ENCODE results near the gene RPP25L. TPM values are rescaled to one million over a fixed set of nuclear protein-coding genes. Genes with fewer than 3 reads are reported as not detected.

The RPP25L gene
- total and polyA plus RNA-seq, 10 of the 15 experiments (the other 5 are each of a cell fraction or from before 2014, with no cell fraction given), result 7.7 to 30.2 (median 16.8) TPM

GRCh38 chr9:34579808-34580163 is 32.1 kb downstream of the RPP25L start (continued):
- TF ChIP-seq IRF5 (IDR thresholded peaks at IDR 0.05; ENCODE audit: borderline replicate concordance) (no peak), KLF5 (IDR thresholded peaks at IDR 0.05; ENCODE audit: partially characterized antibody) (no peak), POLR2AphosphoS2 (IDR thresholded peaks at IDR 0.05; ENCODE audit: low read depth, low read length) (no peak), JUND (IDR thresholded peaks at IDR 0.05; ENCODE audit: low read depth, low read length) (no peak), ZNF274 (IDR thresholded peaks at IDR 0.05; ENCODE audit: insufficient read depth, insufficient read length) (no peak), GABPA (IDR thresholded peaks at IDR 0.05; ENCODE audit: low read depth) (no peak), POLR2A (IDR thresholded peaks at IDR 0.05; ENCODE audit: low read depth, low read length) (no peak), ZNF24 (IDR thresholded peaks at IDR 0.05) (no peak), ZNF217 (IDR thresholded peaks at IDR 0.05) (no peak), NR2F1 (conservative IDR thresholded peaks at IDR 0.05) (no peak), CHD1 (IDR thresholded peaks at IDR 0.05; ENCODE audit: low read depth, low read length) (no peak)

DNA sequence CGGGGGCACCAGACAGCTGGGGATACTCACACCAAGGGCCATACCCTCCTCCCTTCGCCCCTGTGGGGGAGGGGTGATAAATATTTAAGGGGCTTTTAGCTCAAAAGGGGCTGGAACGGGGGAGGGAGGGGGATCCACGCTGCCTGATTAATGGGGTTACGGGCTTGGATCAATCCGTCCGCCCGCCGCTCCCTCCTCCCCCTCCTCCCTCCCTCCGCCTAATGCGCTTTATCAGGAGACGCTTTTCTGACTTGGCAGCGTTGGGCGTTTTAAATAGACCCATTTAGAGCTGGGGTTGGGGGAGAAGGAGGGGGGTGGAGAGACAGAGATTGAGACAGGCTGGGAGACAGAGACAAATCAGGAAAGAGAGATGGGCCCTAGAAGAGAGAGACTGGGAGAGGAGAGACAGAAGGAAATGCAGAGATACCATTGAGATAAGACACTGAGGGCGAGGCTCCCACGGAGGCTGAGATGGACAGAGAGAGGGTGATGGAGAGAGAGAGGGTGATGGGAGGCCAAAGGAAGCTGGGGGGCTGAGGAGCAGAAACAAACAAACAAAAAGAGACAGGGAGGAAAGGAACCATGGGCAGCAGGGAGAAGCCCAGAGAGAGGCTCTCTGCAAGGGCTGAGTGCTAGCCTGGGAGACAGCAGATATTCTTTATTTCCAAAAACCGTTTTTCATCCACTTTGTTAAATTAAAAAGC is 32.6 kb downstream of the RPP25L start:
- no TSS peak for BruUV-seq (replicated peaks)
- ChIA-PET SMC1A (ENCODE audit: uncharacterized antibody, unreplicated experiment) (no interaction called here), RAD21 (ENCODE audit: unreplicated experiment) (no interaction called here), POLR2A (no interaction called here), CTCF (no interaction called here)
- 5% methylated on average over 11 of the region's 17 CpGs for WGBS (ENCODE audit: insufficient coverage, insufficient replicate concordance, low lambda C conversion rate, missing lambda C conversion rate)
- peaks cover 3% of the 10 kb centered on the region for H4K20me1 ChIP-seq (ENCODE audit: control insufficient read depth, insufficient read depth)
- H3K9me3 ChIP-seq (replicated peaks; ENCODE audit: control insufficient read depth, insufficient read depth, low read length), result no peaks in the 10 kb centered on the region
- intact Hi-C loops (cut with micrococcal nuclease; ENCODE audit: unreplicated experiment) (no loop called here), in situ Hi-C loops (cut with MboI) (no loop called here)
- H3K4me2 ChIP-seq (ENCODE audit: control insufficient read depth, insufficient read depth), result no peak overlapping the region
- ATAC-seq, result no peak
- no peak for DNase-seq (ENCODE audit: low read depth, low spot score)
- H3K4me1 ChIP-seq (ENCODE audit: control insufficient read depth, insufficient read depth, low read length), result no peaks in the 10 kb centered on the region
- no peak for TF ChIP-seq ZBTB40 (IDR thresholded peaks at IDR 0.05; ENCODE audit: borderline replicate concordance)
- no peak for TF ChIP-seq E4F1 (IDR thresholded peaks at IDR 0.05; ENCODE audit: borderline replicate concordance, partially characterized antibody)
- no peak for TF ChIP-seq SMAD1 (IDR thresholded peaks at IDR 0.05; ENCODE audit: low read depth, partially characterized antibody)
- no peak for TF ChIP-seq LARP7 (IDR thresholded peaks at IDR 0.05)
- TF ChIP-seq NFYB (IDR thresholded peaks at IDR 0.05; ENCODE audit: insufficient read depth, low read depth, low read length), result no peak
- no peak overlapping the region for H2AFZ ChIP-seq (ENCODE audit: control insufficient read depth, low read depth, low read length)
- no peak for FAIRE-seq
- H3K4me3 ChIP-seq, result no peak overlapping the region
- H3K27me3 ChIP-seq (replicated peaks in 1 of 2; ENCODE audit: control insufficient read depth in 2 of 2, insufficient read depth in 2 of 2, low read length in 1 of 2), result peaks cover 19 to 23% of the 10 kb centered on the region in 2 experiments
- no peak overlapping the region for H3K9ac ChIP-seq (ENCODE audit: control insufficient read depth, insufficient read depth, low read length)
- no peak overlapping the region for H3K27ac ChIP-seq (ENCODE audit: control insufficient read depth, insufficient read depth)
- H3K79me2 ChIP-seq (ENCODE audit: control insufficient read depth, insufficient read depth, low read length), result no peaks in the 10 kb centered on the region
- no peaks in the 10 kb centered on the region for H3K36me3 ChIP-seq (ENCODE audit: control insufficient read depth in 2 of 2, insufficient read depth in 2 of 2, low read length in 1 of 2)

Data from GM12878 (cell line).